ENCODE results near the gene CASKIN1. TPM values are rescaled to one million over a fixed set of nuclear protein-coding genes. Genes with fewer than 3 reads are reported as not detected.

CASKIN1 gene
- total RNA-seq, 1 experiment from 2014 or later: 6.6 TPM

GRCh38 chr16:2179107-2179501 is 17.3 kb downstream of the CASKIN1 start:
- TF ChIP-seq, protein P1, sequence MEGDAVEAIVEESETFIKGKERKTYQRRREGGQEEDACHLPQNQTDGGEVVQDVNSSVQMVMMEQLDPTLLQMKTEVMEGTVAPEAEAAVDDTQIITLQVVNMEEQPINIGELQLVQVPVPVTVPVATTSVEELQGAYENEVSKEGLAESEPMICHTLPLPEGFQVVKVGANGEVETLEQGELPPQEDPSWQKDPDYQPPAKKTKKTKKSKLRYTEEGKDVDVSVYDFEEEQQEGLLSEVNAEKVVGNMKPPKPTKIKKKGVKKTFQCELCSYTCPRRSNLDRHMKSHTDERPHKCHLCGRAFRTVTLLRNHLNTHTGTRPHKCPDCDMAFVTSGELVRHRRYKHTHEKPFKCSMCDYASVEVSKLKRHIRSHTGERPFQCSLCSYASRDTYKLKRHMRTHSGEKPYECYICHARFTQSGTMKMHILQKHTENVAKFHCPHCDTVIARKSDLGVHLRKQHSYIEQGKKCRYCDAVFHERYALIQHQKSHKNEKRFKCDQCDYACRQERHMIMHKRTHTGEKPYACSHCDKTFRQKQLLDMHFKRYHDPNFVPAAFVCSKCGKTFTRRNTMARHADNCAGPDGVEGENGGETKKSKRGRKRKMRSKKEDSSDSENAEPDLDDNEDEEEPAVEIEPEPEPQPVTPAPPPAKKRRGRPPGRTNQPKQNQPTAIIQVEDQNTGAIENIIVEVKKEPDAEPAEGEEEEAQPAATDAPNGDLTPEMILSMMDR (IDR thresholded peaks at IDR 0.05; ENCODE audit: insufficient read depth in 1 of 2, low read depth in 1 of 2, low read length in 1 of 2, severe bottlenecking in 1 of 2, unreplicated experiment in 1 of 2): no peak
- no peaks in the 10 kb centered on the region for H3K9me3 Mint-ChIP-seq (ENCODE audit: unreplicated experiment)
- no peaks in the 10 kb centered on the region for H3K4me1 ChIP-seq
- intact Hi-C loops (cut with micrococcal nuclease; ENCODE audit: unreplicated experiment): no loop called here
- no peak for DNase-seq
- ChIA-PET POLR2A (no interaction called here), CTCF (no interaction called here)
- peaks cover 45% of the 10 kb centered on the region for H3K36me3 Mint-ChIP-seq (ENCODE audit: insufficient read depth, unreplicated experiment)
- H3K27me3 Mint-ChIP-seq (ENCODE audit: insufficient read depth, unreplicated experiment): no peaks in the 10 kb centered on the region
- H3K4me3 ChIP-seq (ENCODE audit: low read depth, low read length): no peak overlapping the region
- BruUV-seq (replicated peaks): no TSS peak
- no peaks in the 10 kb centered on the region for H3K27me3 ChIP-seq (replicated peaks; ENCODE audit: control insufficient read depth, insufficient read depth, low read length)
- H3K9me3 ChIP-seq: no peaks in the 10 kb centered on the region
- no peak overlapping the region for H3K27ac Mint-ChIP-seq (ENCODE audit: unreplicated experiment)
- no peak overlapping the region for H3K4me3 Mint-ChIP-seq (ENCODE audit: unreplicated experiment)
- H3K4me1 Mint-ChIP-seq (ENCODE audit: low read depth, unreplicated experiment): peaks cover 6% of the 10 kb centered on the region
- no peaks in the 10 kb centered on the region; the same call in 1 of the 2 replicates for H3K36me3 ChIP-seq (ENCODE audit: control insufficient read depth, insufficient read depth, low read length)

DNA sequence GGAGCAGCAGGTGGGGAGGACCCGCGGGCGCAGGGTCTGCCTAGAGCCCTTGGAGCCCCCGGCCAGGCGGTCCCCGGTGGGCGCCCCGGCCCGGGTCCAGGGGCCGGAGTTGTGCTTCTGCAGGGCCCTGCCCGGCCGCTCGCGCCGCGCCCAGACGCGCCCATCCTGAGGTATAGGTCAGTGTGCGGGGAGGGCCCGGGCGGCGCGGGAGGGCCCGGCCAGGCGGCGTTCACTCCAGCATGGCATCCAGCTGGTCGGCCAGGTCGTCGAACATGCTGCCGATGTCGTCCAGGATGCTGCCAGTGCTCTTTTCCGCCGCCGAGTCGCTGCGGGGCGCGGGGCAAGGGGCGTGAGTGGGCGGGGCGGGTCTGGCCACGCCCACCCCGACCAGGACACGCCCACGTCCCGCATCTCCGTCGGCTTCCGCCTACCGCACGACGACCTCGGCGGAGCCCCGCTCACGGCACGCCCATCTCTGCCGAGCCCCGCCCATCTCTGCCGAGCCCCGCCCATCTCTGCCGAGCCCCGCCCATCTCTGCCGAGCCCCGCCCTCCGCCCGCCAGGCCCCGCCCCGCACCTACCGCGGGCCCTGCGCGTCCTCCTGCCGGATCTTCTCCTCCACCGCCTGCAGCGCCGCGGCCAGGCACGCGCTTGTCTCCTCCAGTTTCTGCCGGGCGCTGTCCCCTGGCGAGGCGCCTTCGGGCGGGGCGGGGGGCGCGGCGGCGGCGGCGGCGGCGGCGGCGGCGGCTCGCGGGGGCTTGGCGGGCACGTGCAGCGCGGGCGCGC is 17.9 kb downstream of the CASKIN1 start:
- TF ChIP-seq, protein P1 (IDR thresholded peaks at IDR 0.05; ENCODE audit: insufficient read depth in 1 of 2, low read depth in 1 of 2, low read length in 1 of 2, severe bottlenecking in 1 of 2, unreplicated experiment in 1 of 2): no peak
- Mint-ChIP-seq H3K36me3 (ENCODE audit: insufficient read depth, unreplicated experiment) (peaks cover 45% of the 10 kb centered on the region), H3K27me3 (ENCODE audit: insufficient read depth, unreplicated experiment) (no peaks in the 10 kb centered on the region), H3K4me1 (ENCODE audit: low read depth, unreplicated experiment) (peaks cover 6% of the 10 kb centered on the region), H3K9me3 (ENCODE audit: unreplicated experiment) (no peaks in the 10 kb centered on the region), H3K27ac (ENCODE audit: unreplicated experiment) (no peak overlapping the region), H3K4me3 (ENCODE audit: unreplicated experiment) (no peak overlapping the region)
- Histone ChIP-seq H3K9me3 (no peaks in the 10 kb centered on the region), H3K4me3 (ENCODE audit: low read depth, low read length) (no peak overlapping the region), H3K4me1 (no peaks in the 10 kb centered on the region), H3K36me3 (ENCODE audit: control insufficient read depth, insufficient read depth, low read length) (no peaks in the 10 kb centered on the region; the same call in 1 of the 2 replicates), H3K27me3 (replicated peaks; ENCODE audit: control insufficient read depth, insufficient read depth, low read length) (no peaks in the 10 kb centered on the region)
- intact Hi-C loops (cut with micrococcal nuclease; ENCODE audit: unreplicated experiment): no loop called here
- ChIA-PET CTCF (no interaction called here), POLR2A (no interaction called here)
- no peak for DNase-seq
- BruUV-seq (replicated peaks): no TSS peak

DNA sequence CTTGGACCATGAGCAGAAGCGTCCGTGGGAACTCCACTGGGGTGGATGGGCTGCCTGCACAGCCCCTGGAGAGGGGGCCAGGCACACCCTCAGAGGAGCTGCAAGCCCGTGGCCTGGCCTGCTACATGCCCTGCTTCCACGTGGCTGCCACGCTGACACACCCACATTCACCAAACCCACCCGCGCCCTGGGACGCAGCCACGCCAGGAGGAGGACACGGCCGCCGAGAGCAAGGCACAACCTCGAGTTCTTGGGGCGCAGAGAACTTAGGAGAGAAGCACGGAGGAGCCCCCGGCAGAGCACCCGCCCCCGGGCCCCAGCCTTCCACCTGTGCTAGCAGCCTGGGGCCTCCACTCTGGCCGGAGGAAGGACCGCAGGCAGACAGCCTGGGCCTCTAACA is 18.8 kb downstream of the CASKIN1 start:
- TF ChIP-seq, protein P1 (IDR thresholded peaks at IDR 0.05; ENCODE audit: insufficient read depth in 1 of 2, low read depth in 1 of 2, low read length in 1 of 2, severe bottlenecking in 1 of 2, unreplicated experiment in 1 of 2): no peak
- no peaks in the 10 kb centered on the region for H3K27me3 ChIP-seq (replicated peaks; ENCODE audit: control insufficient read depth, insufficient read depth, low read length)
- H3K4me1 ChIP-seq: no peaks in the 10 kb centered on the region
- no peaks in the 10 kb centered on the region for H3K9me3 Mint-ChIP-seq (ENCODE audit: unreplicated experiment)
- no peak overlapping the region for H3K4me3 Mint-ChIP-seq (ENCODE audit: unreplicated experiment)
- H3K4me3 ChIP-seq (ENCODE audit: low read depth, low read length): no peak overlapping the region
- no peaks in the 10 kb centered on the region for H3K27me3 Mint-ChIP-seq (ENCODE audit: insufficient read depth, unreplicated experiment)
- TSS peak; percentile 85 for BruUV-seq (replicated peaks)
- H3K4me1 Mint-ChIP-seq (ENCODE audit: low read depth, unreplicated experiment): peaks cover 6% of the 10 kb centered on the region
- peaks cover 49% of the 10 kb centered on the region for H3K36me3 Mint-ChIP-seq (ENCODE audit: insufficient read depth, unreplicated experiment)
- POLR2A ChIA-PET: no interaction called here
- CTCF ChIA-PET: no interaction called here
- H3K36me3 ChIP-seq (ENCODE audit: control insufficient read depth, insufficient read depth, low read length): no peaks in the 10 kb centered on the region; the same call in 1 of the 2 replicates
- H3K9me3 ChIP-seq: no peaks in the 10 kb centered on the region
- DNase-seq: no peak
- intact Hi-C loops (cut with micrococcal nuclease; ENCODE audit: unreplicated experiment): no loop called here
- H3K27ac Mint-ChIP-seq (ENCODE audit: unreplicated experiment): no peak overlapping the region

Data from Caco-2 (cell line).